Measurements from ENCODE around the gene NANOGP8.
"Not testable (repeated sequence)": the region's sequence is repeated elsewhere in the genome, so short reads cannot be mapped to it uniquely, and the experiment has no call there.

NANOGP8 gene

GRCh38 chr15:35098737-35099136 is 13.6 kb upstream of the NANOGP8 start:
- no peak overlapping the region for H3K4me3 ChIP-seq (ENCODE audit: low read depth, low read length)
- DNase-seq (ENCODE audit: low read depth) = no peak

- no peak overlapping the region for H3K4me3 ChIP-seq (ENCODE audit: low read depth, low read length)
- no peak for DNase-seq (ENCODE audit: low read depth)
Measured at GRCh38 chr15:35095941-35096340, 10.8 kb upstream of the NANOGP8 start.

GRCh38 chr15:35092846-35093245 is 7.8 kb upstream of the NANOGP8 start:
- DNase-seq (ENCODE audit: low read depth) = no peak
- H3K4me3 ChIP-seq (ENCODE audit: low read depth, low read length) = no peak overlapping the region

- H3K4me3 ChIP-seq (ENCODE audit: low read depth, low read length) = no peak overlapping the region
- DNase-seq (ENCODE audit: low read depth) = no peak
Measured at GRCh38 chr15:35092311-35092710, 7.2 kb upstream of the NANOGP8 start.

GRCh38 chr15:35090104-35090807 is 5.2 kb upstream of the NANOGP8 start:
- no peak for DNase-seq (ENCODE audit: low read depth)
- H3K4me3 ChIP-seq (ENCODE audit: low read depth, low read length) = no peak overlapping the region

GRCh38 chr15:35089551-35089950 is 4.5 kb upstream of the NANOGP8 start:
- DNase-seq (ENCODE audit: low read depth) = no peak
- no peak overlapping the region for H3K4me3 ChIP-seq (ENCODE audit: low read depth, low read length)

GRCh38 chr15:35088329-35088728 is 3.2 kb upstream of the NANOGP8 start:
- no peak for DNase-seq (ENCODE audit: low read depth)
- no peak overlapping the region for H3K4me3 ChIP-seq (ENCODE audit: low read depth, low read length)

- DNase-seq (ENCODE audit: low read depth) = no peak
- H3K4me3 ChIP-seq (ENCODE audit: low read depth, low read length) = no peak overlapping the region
Measured at GRCh38 chr15:35087759-35088158, 2.7 kb upstream of the NANOGP8 start.

GRCh38 chr15:35082371-35083348 is 2.4 kb downstream of the NANOGP8 start:
- DNase-seq (ENCODE audit: low read depth); H3K4me3 ChIP-seq (ENCODE audit: low read depth, low read length): not testable (repeated sequence)

GRCh38 chr15:35081626-35082365 is 3.3 kb downstream of the NANOGP8 start:
- DNase-seq (ENCODE audit: low read depth); H3K4me3 ChIP-seq (ENCODE audit: low read depth, low read length): not testable (repeated sequence)

GRCh38 chr15:35080226-35080625 is 4.9 kb downstream of the NANOGP8 start:
- no peak for DNase-seq (ENCODE audit: low read depth)

GRCh38 chr15:35078221-35078915 is 6.7 kb downstream of the NANOGP8 start:
- no peak overlapping the region for H3K4me3 ChIP-seq (ENCODE audit: low read depth, low read length)
- peak; percentile 21 for DNase-seq (ENCODE audit: low read depth)

More at GRCh38 chr15:35080226-35080625, 4.9 kb downstream of the NANOGP8 start:
- no peak overlapping the region for H3K4me3 ChIP-seq (ENCODE audit: low read depth, low read length)

GRCh38 chr15:35071106-35071505 is 14.0 kb downstream of the NANOGP8 start:
- DNase-seq (ENCODE audit: low read depth) = no peak
- H3K4me3 ChIP-seq (ENCODE audit: low read depth, low read length) = no peak overlapping the region

- no peak for DNase-seq (ENCODE audit: low read depth)
- H3K4me3 ChIP-seq (ENCODE audit: low read depth, low read length) = no peak overlapping the region
Measured at GRCh38 chr15:35068846-35069475, 16.1 kb downstream of the NANOGP8 start.

- no peak for DNase-seq (ENCODE audit: low read depth)
- no peak overlapping the region for H3K4me3 ChIP-seq (ENCODE audit: low read depth, low read length)
Measured at GRCh38 chr15:35067496-35068347, 17.4 kb downstream of the NANOGP8 start.

GRCh38 chr15:35066094-35066493 is 19.0 kb downstream of the NANOGP8 start:
- no peak overlapping the region for H3K4me3 ChIP-seq (ENCODE audit: low read depth, low read length)

GRCh38 chr15:35064576-35065190 is 20.4 kb downstream of the NANOGP8 start:
- no peak for DNase-seq (ENCODE audit: low read depth)

More at GRCh38 chr15:35066094-35066493, 19.0 kb downstream of the NANOGP8 start:
- no peak for DNase-seq (ENCODE audit: low read depth)

GRCh38 chr15:35062738-35063099 is 22.4 kb downstream of the NANOGP8 start:
- no peak for DNase-seq (ENCODE audit: low read depth)
- H3K4me3 ChIP-seq (ENCODE audit: low read depth, low read length) = no peak overlapping the region

More at GRCh38 chr15:35064576-35065190, 20.4 kb downstream of the NANOGP8 start:
- no peak overlapping the region for H3K4me3 ChIP-seq (ENCODE audit: low read depth, low read length)

Measured in skeletal muscle cell (primary cell).